Erythroblast (primary cell): ENCODE data around the gene PIK3C2G.
"Not testable (repeated sequence)": the region's sequence is repeated elsewhere in the genome, so short reads cannot be mapped to it uniquely, and the experiment has no call there.

Experiments used
- DNase-seq, 2 experiments: peaks; one replicate each; lab custom pipeline; 2025; lab: John Stamatoyannopoulos, UW
- GATA1 ChIP-seq: IDR thresholded peaks from 2 replicates; pipeline ENCODE4 v1.6.1; 2011; ENCODE audit warnings: low read depth, mild to moderate bottlenecking, control low read depth, low read length, moderate library complexity
- POLR2A ChIP-seq: IDR thresholded peaks from 2 replicates; pipeline ENCODE4 v1.6.1; 2011; ENCODE audit warnings: mild to moderate bottlenecking, low read length

Gene PIK3C2G

GRCh38 chr12:18261273-18261672, at the start of gene PIK3C2G:
Gene PIK3C2G, plus strand, starts transcription at chr12:18261518. Its CDS starts 20,564 bp downstream, at chr12:18282082.
- DNase-seq, result no peak
- no peak for TF ChIP-seq POLR2A
- no peak for TF ChIP-seq GATA1

GRCh38 chr12:18217966-18218365, 43.4 kb upstream of the PIK3C2G start:
- TF ChIP-seq POLR2A (no peak), GATA1 (no peak)
- DNase-seq, result no peak

GRCh38 chr12:18221726-18222125, 39.6 kb upstream of the PIK3C2G start:
- TF ChIP-seq POLR2A, result no peak
- no peak for TF ChIP-seq GATA1
- no peak for DNase-seq

- no peak for TF ChIP-seq GATA1
- TF ChIP-seq POLR2A, result no peak
- DNase-seq, result no peak
These were observed 38.6 kb upstream of the PIK3C2G start for GRCh38 chr12:18222699-18223098.

GRCh38 chr12:18224745-18225144, 36.6 kb upstream of the PIK3C2G start:
- TF ChIP-seq GATA1 (no peak), POLR2A (no peak)
- DNase-seq, result peak in 1 of 2 experiments; percentile 1

- no peak for DNase-seq
- TF ChIP-seq GATA1 (no peak), POLR2A (no peak)
These were observed 21.8 kb upstream of the PIK3C2G start for GRCh38 chr12:18239526-18239925.

- no peak for DNase-seq
- TF ChIP-seq GATA1 (no peak), POLR2A (no peak)
These were observed 18.8 kb upstream of the PIK3C2G start for GRCh38 chr12:18242380-18243089.

GRCh38 chr12:18243238-18243637, 18.1 kb upstream of the PIK3C2G start:
- no peak for TF ChIP-seq POLR2A
- DNase-seq, result no peak

GRCh38 chr12:18246066-18246465, 15.3 kb upstream of the PIK3C2G start:
- no peak for TF ChIP-seq GATA1
- TF ChIP-seq POLR2A, result no peak
- no peak for DNase-seq

- TF ChIP-seq POLR2A, result no peak
- TF ChIP-seq GATA1, result no peak
- peak; percentile 41 to 55 for DNase-seq
These were observed 10.9 kb upstream of the PIK3C2G start for GRCh38 chr12:18250313-18250916.

- TF ChIP-seq POLR2A (no peak), GATA1 (no peak)
- no peak for DNase-seq
These were observed 7.2 kb upstream of the PIK3C2G start for GRCh38 chr12:18254081-18254480.

GRCh38 chr12:18255004-18255403, 6.3 kb upstream of the PIK3C2G start:
- DNase-seq, result not testable (repeated sequence)

- TF ChIP-seq GATA1, result no peak
- no peak for TF ChIP-seq POLR2A
- DNase-seq, result no peak
These were observed 4.1 kb upstream of the PIK3C2G start for GRCh38 chr12:18257251-18257650.

GRCh38 chr12:18258929-18259328, 2.4 kb upstream of the PIK3C2G start:
- no peak for TF ChIP-seq POLR2A
- no peak for TF ChIP-seq GATA1
- no peak for DNase-seq
